GM12878 (cell line): Measurements from ENCODE around the gene HEPACAM. TPM values are rescaled to one million over a fixed set of nuclear protein-coding genes. Genes with fewer than 3 reads are reported as not detected.

ENCODE experiments used
- CBFB ChIP-seq: IDR thresholded peaks from 2 replicates; pipeline ENCODE4 v1.6.1; 2016; ENCODE audit warnings: antibody characterized with exemption, low read depth
- CREB1 ChIP-seq: IDR thresholded peaks from 2 replicates; pipeline ENCODE4 v1.6.1; 2012; ENCODE audit warnings: low read depth, mild to moderate bottlenecking, inconsistent platforms
- E2F4 ChIP-seq: IDR thresholded peaks from 2 replicates; pipeline ENCODE4 v1.6.1; 2012; ENCODE audit warnings: low read depth, low read length, improper control_type of control experiment
- EED ChIP-seq: sonication (generic); IDR thresholded peaks from 2 replicates; pipeline ENCODE4 v1.6.1; 2016; ENCODE audit warnings: antibody characterized with exemption, low read depth
- HCFC1 ChIP-seq: fragments of 150-350 bp; IDR thresholded peaks from 2 replicates; pipeline ENCODE4 v1.6.1; 2014; ENCODE audit warnings: low read length
- HSF1 ChIP-seq: fragments of 150-350 bp; IDR thresholded peaks from 2 replicates; pipeline ENCODE4 v1.6.1; 2014; ENCODE audit warnings: mild to moderate bottlenecking, low read depth, low read length
- MTA3 ChIP-seq: IDR thresholded peaks from 2 replicates; pipeline ENCODE4 v1.6.1; 2012; ENCODE audit warnings: low read length, inconsistent platforms, borderline replicate concordance
- NFYA ChIP-seq: IDR thresholded peaks from 2 replicates; pipeline ENCODE4 v1.6.1; 2011; ENCODE audit warnings: low read depth, mild to moderate bottlenecking, low read length, improper control_type of control experiment, borderline replicate concordance
- NFYB ChIP-seq: IDR thresholded peaks from 2 replicates; pipeline ENCODE4 v1.6.1; 2011; ENCODE audit warnings: low read depth, mild to moderate bottlenecking, low read length, improper control_type of control experiment, moderate library complexity; ENCODE audit not compliant: insufficient read depth
- NR2C2 ChIP-seq: IDR thresholded peaks from 2 replicates; pipeline ENCODE4 v1.6.1; 2011; ENCODE audit warnings: borderline replicate concordance, low read depth; ENCODE audit not compliant: control insufficient read depth, insufficient read length
- PAX5 ChIP-seq: IDR thresholded peaks from 2 replicates; pipeline ENCODE4 v1.6.1; 2011; ENCODE audit warnings: low read depth, low read length, borderline replicate concordance
- PRDM15 ChIP-seq: fragments of 450-650 bp; formaldehyde crosslinking; IDR thresholded peaks from 2 replicates; pipeline ENCODE4 v1.4.0; 2020; ENCODE audit warnings: mild to moderate bottlenecking, moderate library complexity
- SMC3 ChIP-seq: IDR thresholded peaks from 2 replicates; pipeline ENCODE4 v1.6.1; 2011; ENCODE audit warnings: low read length, improper control_type of control experiment, borderline replicate concordance
- SPI1 ChIP-seq: IDR thresholded peaks from 2 replicates; pipeline ENCODE4 v1.6.1; 2011; ENCODE audit warnings: low read depth, mild to moderate bottlenecking, low read length, moderate library complexity, borderline replicate concordance; ENCODE audit not compliant: insufficient read depth
- ZNF207 ChIP-seq: fragments of 450-650 bp; IDR thresholded peaks from 2 replicates; pipeline ENCODE4 v1.6.1; 2014; ENCODE audit warnings: antibody characterized with exemption, mild to moderate bottlenecking, borderline replicate concordance
- ZNF217 ChIP-seq: fragments of 450-650 bp; IDR thresholded peaks from 2 replicates; pipeline ENCODE4 v1.6.1; 2017; ENCODE audit warnings: antibody characterized with exemption, mild to moderate bottlenecking
- polyA plus RNA-seq, 11 experiments: library from polyadenylated mRNA; depleted of rRNA in 4 of 11; unstranded in 6 of 11; stranded (reverse) in 5 of 11; fragments of >200 nt; fragmentation: Nextera tagmentation in 4 of 11; fragmentation: Illumina TruSeq in 1 of 11; extraction: Ambion mirVana in 4 of 11; extraction: Trizol in 1 of 11; gene quantifications; 1 replicate in 1 of 11; 2 replicates in 10 of 11; pipeline versions ENCODE4 v1.2.1 to v1.2.3, GENCODE V29; 2011 to 2016; ENCODE audit warnings: inconsistent platforms in 2 of 11, missing spikeins in 2 of 11, low read depth in 1 of 11
- total RNA-seq, 4 experiments: library from RNA; depleted of rRNA in 3 of 4; stranded (reverse); fragments of >200 nt in 3 of 4; fragmentation: Illumina TruSeq in 1 of 4; extraction: Trizol in 1 of 4; gene quantifications; 2 replicates each; pipeline versions ENCODE4 v1.2.1 to v1.2.3, GENCODE V29; 2013 to 2021
- TF ChIP-seq, protein P1 (sequence below): fragments of 150-350 bp; IDR thresholded peaks from 2 replicates; pipeline ENCODE4 v1.6.1; 2016; ENCODE audit warnings: low read depth, low read length

The HEPACAM gene
- total and polyA plus RNA-seq, 10 of the 15 experiments (the other 5 are each of a cell fraction or from before 2014, with no cell fraction given): 0.03 TPM; not detected in 9

GRCh38 chr11:124875943-124876817 lies 59.7 kb downstream of the HEPACAM start (continued):
- TF ChIP-seq EED (0 out of 2 replicates have a peak, but pooled peaks have one; percentile 22), CREB1 (0 out of 2 replicates have a peak, but pooled peaks have one; percentile 8), NFYB (no peak), NR2C2 (no peak), NFYA (no peak), HCFC1 (no peak), PAX5 (no peak), MTA3 (no peak), PRDM15 (no peak), CBFB (no peak), SPI1 (no peak), SMC3 (peak; percentile 33; the same call in 1 of the 2 replicates), HSF1 (no peak), ZNF207 (no peak), E2F4 (no peak), ZNF217 (no peak)
- TF ChIP-seq, protein P1, sequence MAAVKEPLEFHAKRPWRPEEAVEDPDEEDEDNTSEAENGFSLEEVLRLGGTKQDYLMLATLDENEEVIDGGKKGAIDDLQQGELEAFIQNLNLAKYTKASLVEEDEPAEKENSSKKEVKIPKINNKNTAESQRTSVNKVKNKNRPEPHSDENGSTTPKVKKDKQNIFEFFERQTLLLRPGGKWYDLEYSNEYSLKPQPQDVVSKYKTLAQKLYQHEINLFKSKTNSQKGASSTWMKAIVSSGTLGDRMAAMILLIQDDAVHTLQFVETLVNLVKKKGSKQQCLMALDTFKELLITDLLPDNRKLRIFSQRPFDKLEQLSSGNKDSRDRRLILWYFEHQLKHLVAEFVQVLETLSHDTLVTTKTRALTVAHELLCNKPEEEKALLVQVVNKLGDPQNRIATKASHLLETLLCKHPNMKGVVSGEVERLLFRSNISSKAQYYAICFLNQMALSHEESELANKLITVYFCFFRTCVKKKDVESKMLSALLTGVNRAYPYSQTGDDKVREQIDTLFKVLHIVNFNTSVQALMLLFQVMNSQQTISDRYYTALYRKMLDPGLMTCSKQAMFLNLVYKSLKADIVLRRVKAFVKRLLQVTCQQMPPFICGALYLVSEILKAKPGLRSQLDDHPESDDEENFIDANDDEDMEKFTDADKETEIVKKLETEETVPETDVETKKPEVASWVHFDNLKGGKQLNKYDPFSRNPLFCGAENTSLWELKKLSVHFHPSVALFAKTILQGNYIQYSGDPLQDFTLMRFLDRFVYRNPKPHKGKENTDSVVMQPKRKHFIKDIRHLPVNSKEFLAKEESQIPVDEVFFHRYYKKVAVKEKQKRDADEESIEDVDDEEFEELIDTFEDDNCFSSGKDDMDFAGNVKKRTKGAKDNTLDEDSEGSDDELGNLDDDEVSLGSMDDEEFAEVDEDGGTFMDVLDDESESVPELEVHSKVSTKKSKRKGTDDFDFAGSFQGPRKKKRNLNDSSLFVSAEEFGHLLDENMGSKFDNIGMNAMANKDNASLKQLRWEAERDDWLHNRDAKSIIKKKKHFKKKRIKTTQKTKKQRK: no peak
